HG02943 (cell line): ENCODE results near the gene ARFGAP1.

Experiments used
- ATAC-seq: cut with Tn5 transposase; IDR thresholded peaks from one replicate; pipeline ENCODE4 v1.9.1; 2021; ENCODE audit warnings: mild to moderate bottlenecking, low read depth, moderate library complexity; ENCODE audit not compliant: unreplicated experiment

The ARFGAP1 gene

GRCh38 chr20:63317061-63317460, 44.4 kb downstream of the ARFGAP1 start:
- no peak for ATAC-seq

- ATAC-seq = no peak
Observed at GRCh38 chr20:63317601-63318291, 45.1 kb downstream of the ARFGAP1 start.

DNA sequence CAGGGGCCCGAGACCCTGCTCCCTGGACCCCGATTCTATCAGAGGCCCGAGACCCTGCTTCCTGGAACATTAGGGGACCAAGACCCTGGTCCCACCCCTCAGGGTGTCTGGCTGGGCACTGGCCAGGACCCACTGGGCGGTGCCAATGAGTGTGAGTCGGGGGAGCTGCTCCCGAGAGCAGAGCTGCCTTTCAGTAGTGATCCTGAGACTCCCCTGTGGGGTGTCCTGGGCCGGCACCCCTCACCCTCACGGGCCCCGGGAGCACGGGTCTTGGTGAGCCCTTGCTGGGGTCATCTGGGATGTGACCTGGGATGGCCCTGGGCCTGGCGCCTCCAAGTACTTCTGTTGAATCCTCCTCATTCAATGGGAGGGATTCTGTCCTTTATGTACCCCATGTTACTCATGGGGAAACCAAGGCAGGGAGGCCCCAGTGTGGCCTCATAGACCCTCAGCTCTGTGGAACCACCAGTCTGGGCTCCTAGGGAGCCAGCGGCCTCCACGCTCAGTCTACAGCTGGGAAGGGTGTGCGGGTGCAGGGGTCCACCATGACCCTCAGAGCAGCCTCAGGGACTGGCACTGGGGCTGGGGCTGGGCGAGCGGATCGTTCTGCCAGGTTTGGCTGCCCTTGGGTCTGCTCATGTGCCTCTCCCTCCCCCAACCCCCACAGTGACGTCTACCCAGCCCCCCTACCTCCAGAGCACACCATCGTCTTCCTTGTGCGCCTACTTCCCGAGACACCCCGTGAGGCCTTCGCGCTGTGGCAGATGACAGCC, 46.0 kb downstream of the ARFGAP1 start:
- ATAC-seq = no peak

DNA sequence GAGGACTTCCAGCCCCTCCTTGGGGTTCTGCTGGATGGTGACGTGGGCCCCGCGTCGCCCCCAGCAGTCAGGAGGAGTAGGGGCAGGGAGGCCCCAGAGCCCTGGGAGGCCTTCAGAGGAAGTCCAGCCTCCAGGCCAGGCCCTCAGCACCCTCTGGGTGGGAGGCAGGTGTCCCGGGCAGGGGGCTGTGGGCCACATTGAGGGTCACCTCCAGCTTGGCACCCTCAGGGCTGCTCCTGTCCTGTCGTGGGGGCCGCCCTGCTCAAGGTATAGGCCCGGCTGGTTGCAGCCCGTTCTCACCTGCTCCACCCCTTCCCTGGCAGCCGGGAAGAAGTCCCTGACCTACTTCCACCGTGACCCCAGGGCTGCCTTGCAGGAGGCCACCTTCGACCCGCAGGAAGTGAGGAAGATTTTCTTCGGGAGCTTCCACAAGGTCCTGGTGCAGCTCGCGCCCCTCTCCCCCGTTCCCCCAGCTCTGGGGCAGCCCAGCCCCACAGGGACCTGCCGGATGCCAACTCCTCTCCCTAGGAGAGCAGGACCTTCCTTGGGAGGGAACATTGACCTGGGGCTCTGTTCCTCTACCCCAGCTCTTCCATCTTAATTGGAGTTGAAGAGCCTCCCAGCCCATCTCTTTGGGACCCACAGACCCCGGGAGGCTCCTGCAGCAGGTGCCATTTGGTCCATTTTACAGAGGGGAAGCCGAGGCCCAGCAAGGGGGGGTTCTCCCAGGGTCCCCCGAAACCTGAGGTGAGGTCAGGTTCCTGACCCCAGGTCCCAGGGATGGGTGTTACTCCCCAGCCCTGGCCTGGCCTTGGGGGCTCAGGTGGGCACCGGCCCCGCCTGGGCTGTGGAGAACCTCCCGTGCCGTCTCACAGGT, 46.8 kb downstream of the ARFGAP1 start:
- no peak for ATAC-seq

- ATAC-seq = no peak
Observed at GRCh38 chr20:63320041-63320511, 47.5 kb downstream of the ARFGAP1 start.

DNA sequence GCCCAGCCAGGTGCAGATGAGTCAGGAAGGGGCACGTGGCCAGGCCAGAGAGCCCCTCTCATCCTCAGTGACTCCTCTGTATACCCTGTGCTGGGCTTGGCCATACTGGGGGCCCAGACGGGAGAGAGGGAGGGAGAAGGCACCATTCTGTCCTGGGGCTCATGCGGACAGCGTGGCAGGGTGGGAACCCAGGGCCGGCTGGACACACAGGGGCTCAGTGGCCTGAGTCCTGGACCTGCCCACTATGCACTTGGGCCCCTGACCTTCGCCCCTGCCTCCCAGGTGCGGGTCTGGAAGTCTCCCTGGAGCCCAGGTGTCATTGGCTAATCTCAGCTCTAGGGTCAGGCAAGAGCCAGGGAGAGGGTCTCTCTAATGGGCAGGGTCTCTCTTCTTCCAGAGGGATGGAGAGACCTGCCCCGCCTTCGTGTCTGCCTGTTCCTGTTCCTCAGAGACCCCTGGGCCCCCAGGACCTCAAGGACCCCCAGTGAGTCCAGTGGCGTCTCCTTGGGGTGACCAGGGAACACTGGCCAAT, 48.1 kb downstream of the ARFGAP1 start:
- ATAC-seq = no peak

DNA sequence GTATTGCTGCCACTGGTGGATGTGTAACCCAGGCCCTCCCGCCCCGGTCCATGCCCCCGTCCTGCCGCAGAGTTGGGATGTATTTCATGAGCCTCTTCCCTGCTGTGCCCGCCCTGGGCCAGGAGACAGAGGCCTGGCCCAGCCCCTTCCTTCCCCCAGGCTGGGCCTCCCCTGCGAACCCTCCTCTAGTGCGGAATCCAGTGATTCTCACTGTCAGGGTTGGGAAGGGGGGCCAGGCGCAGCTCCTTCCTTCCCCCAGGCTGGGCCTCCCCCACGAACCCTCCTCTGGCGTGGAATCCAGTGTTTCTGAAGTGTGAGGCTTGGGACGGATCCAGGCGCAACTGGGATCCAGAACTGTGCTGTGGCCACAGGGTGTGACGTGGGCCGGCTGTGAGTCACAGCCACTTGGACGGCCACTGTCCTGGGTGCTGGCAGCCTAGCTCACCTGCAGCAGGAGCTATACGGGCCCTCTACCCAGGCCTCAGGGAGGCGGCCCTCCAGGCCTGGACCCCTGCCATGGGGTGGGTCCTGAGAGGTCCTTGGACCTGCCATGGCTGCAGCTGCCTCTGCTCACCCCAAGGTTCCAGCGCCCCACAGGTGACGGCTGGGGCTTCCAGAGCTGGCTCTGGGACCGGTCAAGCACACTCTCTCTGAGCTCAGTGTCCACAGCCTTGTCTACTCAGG, 48.7 kb downstream of the ARFGAP1 start:
- no peak for ATAC-seq

DNA sequence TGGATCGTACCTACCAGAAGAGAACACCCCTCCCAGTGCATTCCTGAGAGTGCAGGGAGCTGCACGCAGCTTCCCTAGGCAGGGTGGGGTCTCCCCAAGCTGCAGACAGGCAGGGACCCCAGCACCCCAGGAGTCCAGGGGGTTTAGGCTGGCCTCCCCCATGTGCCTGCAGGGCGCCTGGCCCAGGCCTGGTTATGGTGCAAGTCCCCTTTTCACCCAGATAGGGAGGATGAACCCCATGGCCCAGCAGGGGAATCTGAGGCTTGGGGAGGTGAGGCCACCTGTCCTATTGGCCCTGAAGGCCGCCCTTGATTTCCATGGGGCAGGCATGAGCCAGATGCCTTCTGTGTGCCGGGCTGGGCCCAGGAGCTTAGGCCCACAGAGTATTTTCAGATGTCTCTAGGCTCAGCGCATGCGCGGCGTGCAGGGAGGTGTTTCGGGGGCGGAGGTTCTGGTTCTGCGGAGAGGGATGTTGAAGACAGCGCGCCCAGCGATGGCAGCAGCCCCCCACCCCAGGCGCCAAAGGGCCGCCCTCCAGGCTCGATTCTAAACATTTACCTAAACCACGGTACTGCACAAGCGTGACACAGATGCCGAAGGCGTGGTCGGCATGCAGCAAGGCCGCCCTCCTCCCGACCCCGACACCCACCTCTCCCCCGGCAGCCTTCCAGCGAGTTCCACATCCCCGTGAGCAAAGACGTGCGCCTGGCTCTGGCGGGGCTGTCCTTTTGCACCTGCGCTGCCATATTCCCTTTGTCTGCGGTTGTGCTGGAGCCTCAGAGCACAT, 49.7 kb downstream of the ARFGAP1 start:
- ATAC-seq = no peak

DNA sequence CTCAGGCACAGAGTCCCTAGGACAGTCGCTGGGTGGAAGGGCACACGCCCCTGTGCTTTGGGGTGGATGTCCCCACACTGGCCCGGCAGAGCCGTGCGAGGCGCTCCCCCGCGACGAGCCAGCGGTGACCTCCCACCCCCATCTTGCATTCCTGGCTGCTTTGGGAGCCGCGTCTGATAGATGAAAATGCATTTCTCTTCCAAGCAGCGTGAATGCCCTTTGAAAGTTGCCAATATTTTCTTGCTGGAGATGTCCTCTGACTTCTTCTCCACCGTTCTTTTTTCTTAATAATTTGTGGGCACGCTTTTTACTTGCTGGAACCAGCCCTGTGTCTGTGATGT, 50.3 kb downstream of the ARFGAP1 start:
- ATAC-seq = no peak

DNA sequence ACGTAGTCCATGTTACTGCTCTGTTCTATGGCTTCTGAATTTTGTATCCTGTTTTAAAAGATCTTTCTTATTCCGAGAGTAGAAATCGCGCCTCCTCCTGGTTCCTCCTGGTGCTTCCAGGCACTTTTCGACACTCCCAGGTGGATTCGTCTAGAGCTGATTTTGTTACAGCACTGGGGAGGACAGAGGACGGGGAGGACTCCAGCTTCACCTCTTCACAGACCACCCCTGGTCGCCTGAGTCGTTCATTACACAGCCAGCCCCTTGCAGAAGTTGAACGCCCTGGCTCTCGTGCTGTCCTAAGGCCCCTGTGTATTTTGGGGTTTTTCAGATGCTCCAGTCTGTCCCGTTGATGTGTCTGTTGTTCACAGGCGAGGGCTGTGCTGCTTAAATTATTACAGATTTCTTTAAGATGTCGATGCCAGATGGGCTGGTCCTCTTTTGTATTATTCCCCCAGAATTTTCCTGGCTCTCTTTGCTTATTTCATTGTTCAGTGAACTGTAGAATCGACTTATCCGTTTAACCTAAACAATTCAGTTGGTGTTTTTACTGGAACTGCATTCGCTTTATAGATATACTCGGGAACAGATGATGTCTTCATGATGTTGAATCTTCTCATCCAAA, 50.9 kb downstream of the ARFGAP1 start:
- ATAC-seq = no peak

DNA sequence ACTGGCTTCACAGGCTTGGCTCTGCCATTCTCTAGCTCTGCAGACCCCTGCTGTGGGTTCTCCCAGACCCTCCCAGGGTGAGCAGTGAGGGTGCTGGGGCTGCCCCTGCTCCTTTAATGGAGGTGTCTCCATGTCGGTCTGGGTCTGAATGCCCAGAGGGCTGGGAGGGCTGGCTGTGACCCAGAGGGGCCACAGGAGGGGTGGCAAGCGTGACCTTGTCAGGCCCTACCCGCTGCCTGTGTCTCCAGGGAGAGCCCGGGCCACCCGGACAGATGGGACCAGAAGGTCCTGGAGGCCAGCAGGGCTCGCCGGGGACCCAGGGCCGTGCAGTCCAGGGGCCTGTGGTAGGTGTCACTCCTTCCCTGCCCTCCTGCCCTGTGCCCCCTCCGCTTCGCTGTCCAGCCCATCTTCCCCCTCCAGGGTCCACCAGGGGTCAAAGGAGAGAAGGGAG, 52.4 kb downstream of the ARFGAP1 start:
- ATAC-seq = no peak

DNA sequence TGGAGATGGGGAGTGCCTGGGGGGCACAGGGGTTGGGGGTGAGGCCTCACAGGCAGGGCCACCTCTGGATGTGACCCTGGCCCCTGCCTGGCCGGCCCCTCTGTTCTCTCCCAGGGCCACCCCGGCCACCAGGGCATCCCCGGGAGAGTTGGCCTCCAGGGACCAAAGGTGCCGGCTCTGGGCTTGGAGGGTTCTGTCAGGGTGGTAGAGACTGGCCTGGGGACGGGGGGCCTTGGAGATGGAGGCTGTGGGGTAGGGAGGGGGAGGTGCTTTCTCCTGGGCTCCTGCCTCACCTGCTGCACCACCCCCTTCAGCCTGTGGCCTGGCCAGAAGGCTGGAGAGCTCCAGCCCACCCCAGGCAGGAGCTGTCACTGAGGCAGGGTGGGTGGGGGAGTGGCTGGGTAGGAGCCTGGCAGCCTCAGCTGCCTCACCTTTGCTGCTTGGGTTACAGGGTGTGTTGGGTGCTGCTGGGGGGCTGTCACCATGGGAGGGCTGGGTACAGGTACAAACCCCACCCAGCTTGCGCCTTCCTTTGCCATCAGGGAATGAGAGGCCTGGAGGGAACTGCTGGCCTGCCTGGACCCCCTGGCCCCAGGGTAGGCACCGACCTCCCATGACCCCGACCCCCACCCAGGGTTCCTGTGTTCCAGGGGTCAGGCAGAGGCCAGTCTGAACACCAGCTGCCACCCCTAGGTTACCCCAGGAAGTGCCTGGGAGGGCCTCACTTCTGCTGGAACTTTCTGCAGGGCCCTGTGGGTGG, 53.1 kb downstream of the ARFGAP1 start:
- no peak for ATAC-seq

DNA sequence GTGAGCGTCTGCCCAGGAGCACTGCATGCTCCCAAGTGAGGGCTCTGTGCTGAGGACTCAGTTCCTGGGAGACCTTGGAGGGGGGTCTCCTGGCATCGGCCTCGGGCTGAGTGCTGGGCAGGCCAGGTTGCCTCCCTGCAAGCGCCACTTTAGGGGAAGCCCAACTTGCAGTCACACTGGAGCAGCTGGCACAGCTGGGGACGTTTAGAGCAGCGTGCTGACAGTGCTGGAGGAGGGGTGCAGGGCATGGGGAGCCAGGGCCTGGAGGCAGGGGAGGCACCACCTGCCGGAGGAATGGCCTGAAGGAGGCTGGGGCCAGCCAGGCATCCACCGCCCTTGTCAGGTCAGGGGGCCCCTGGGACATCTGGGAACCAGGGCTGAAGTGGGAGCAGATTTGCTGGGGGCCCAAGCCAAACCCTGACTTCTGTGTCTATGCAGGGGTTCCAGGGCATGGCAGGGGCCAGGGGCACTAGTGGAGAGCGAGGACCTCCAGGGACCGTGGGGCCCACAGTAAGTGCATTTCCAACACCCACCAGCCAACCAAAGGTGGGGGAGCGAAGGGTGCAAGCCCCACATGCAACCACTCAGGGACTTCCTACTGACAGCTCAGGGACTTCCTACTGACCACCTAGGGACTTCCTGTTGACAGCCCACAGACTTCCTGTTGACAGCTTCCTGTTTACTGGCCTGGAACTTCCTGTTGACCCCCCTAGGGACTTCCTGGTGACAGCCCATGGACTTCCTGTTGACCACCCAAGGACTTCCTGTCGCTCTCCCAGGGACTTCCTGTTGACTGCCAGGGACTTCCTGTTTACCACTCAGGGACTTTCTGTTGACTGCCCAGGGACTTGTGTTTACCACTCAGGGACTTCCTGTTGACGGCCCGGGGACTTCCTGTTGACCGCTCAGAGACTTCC, 54.0 kb downstream of the ARFGAP1 start:
- no peak for ATAC-seq

DNA sequence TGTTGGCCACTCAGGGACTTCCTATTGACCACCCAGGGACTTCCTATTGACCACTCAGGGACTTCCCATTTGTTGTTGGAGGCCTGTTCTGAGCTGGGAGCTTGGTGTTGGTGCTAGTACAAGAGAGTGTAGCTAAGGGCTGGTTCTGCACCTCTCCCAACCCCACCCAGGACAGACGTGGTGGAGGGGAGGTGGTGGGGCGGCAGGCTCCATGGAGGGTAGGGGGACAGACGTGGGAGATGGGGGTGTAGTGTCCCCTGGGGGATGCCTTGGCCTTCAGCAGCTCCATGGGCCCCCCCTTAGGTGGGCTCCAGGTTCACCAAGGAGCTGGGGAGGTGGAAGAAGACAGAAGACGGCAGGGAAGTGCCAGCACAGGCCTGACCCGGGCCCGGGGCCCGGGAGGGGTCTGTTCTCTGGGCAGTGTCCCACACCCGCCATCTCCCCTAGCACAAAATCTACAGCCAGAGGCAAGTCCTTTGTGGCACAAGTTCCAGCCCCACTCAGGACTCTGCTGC, 54.7 kb downstream of the ARFGAP1 start:
- ATAC-seq = no peak

GRCh38 chr20:63328026-63328700, 55.5 kb downstream of the ARFGAP1 start:
- no peak for ATAC-seq

- no peak for ATAC-seq
Observed at GRCh38 chr20:63328718-63329275, 56.2 kb downstream of the ARFGAP1 start.
